Measurements from ENCODE around the gene SLC25A12.

SLC25A12 gene

GRCh38 chr2:171879865-171880264 lies 14.2 kb downstream of the SLC25A12 start:
- Histone ChIP-seq H3K36me3 (replicated peaks; ENCODE audit: insufficient read depth, low read length) (no peaks in the 10 kb centered on the region), H2AFZ (ENCODE audit: low read length) (no peak overlapping the region), H3K27ac (ENCODE audit: low read length) (no peak overlapping the region), H3K79me2 (ENCODE audit: low read length) (peaks cover 71% of the 10 kb centered on the region), H4K20me1 (ENCODE audit: insufficient read depth, low read length) (no peaks in the 10 kb centered on the region), H3K4me1 (ENCODE audit: low read length) (peaks cover 17% of the 10 kb centered on the region), H3K9me2 (replicated peaks; ENCODE audit: insufficient read depth, low read length) (no peaks in the 10 kb centered on the region), H3K9me3 (replicated peaks; ENCODE audit: insufficient read depth, low read length) (no peaks in the 10 kb centered on the region), H3K4me2 (ENCODE audit: low read depth, low read length) (no peak overlapping the region), H3K4me3 (ENCODE audit: low read length) (no peak overlapping the region), H3F3A (ENCODE audit: insufficient read depth, low read length) (0 out of 2 replicates have a peak, but pooled peaks cover 9% of the 10 kb centered on the region), H3K27me3 (replicated peaks; ENCODE audit: insufficient read depth, low read length) (no peaks in the 10 kb centered on the region), H3K9ac (ENCODE audit: low read length) (no peak overlapping the region)
- TF ChIP-seq EZH2phosphoT487 (IDR thresholded peaks at IDR 0.05; ENCODE audit: low read length) = no peak
- TF ChIP-seq EZH2 (optimal IDR thresholded peaks at IDR 0.05; ENCODE audit: low read depth, low read length) = no peak
- no peak for TF ChIP-seq CTCF (IDR thresholded peaks at IDR 0.05; ENCODE audit: low read length)
- DNase-seq = no peak

DNA sequence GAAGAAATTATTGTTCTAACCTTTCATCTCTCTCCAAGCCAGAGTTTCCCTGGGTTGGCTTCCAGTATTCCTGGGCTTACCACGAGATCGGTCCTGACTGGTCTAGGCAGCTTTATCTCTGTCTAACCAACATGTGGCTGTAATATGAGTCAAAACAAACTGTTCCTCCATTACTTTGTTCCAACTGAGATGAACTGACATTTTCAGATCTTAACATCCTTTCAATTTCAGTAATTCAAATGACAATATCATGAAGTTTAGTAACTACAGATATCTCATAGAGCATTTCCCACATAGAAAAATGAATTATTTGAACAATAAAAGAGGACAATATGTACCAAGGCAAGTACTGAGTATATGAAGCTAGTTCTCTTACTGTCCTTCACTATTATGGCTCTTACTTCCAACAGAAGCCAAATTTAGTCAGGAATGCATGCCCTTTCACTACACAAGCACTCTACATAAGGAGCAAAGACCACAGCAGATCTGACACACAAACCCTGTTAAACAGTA lies 15.5 kb downstream of the SLC25A12 start:
- Histone ChIP-seq H2AFZ (ENCODE audit: low read length) (no peak overlapping the region), H3K9me2 (replicated peaks; ENCODE audit: insufficient read depth, low read length) (no peaks in the 10 kb centered on the region), H4K20me1 (ENCODE audit: insufficient read depth, low read length) (no peaks in the 10 kb centered on the region), H3K27ac (ENCODE audit: low read length) (no peak overlapping the region), H3K36me3 (replicated peaks; ENCODE audit: insufficient read depth, low read length) (no peaks in the 10 kb centered on the region), H3K4me3 (ENCODE audit: low read length) (no peak overlapping the region), H3K9ac (ENCODE audit: low read length) (no peak overlapping the region), H3K9me3 (replicated peaks; ENCODE audit: insufficient read depth, low read length) (no peaks in the 10 kb centered on the region), H3F3A (ENCODE audit: insufficient read depth, low read length) (0 out of 2 replicates have a peak, but pooled peaks cover 9% of the 10 kb centered on the region), H3K27me3 (replicated peaks; ENCODE audit: insufficient read depth, low read length) (no peaks in the 10 kb centered on the region), H3K4me1 (ENCODE audit: low read length) (peaks cover 17% of the 10 kb centered on the region), H3K79me2 (ENCODE audit: low read length) (peaks cover 77% of the 10 kb centered on the region), H3K4me2 (ENCODE audit: low read depth, low read length) (no peak overlapping the region)
- no peak for TF ChIP-seq CTCF (IDR thresholded peaks at IDR 0.05; ENCODE audit: low read length)
- no peak for TF ChIP-seq EZH2 (optimal IDR thresholded peaks at IDR 0.05; ENCODE audit: low read depth, low read length)
- no peak for TF ChIP-seq EZH2phosphoT487 (IDR thresholded peaks at IDR 0.05; ENCODE audit: low read length)
- DNase-seq = no peak

DNA sequence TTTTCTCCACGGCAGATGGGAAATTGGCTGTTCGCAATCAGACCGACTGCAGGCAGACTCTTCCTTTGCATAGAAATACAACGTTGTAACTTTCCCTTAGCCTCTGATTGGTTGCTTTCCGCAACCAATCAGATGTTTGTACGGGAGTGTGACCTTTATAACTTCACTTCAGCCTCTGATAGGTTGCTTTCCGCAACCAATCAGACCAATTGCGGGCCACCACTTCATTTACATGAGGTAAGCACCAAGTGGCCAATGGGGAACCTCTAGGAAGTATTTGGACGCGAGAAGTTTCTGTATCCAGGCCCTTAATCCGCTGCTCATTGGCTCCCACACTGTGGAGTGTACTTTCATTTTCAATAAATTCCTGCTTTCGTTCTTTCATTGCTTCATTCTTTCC lies 19.1 kb downstream of the SLC25A12 start:
- H3K36me3 ChIP-seq (replicated peaks; ENCODE audit: insufficient read depth, low read length) = no peaks in the 10 kb centered on the region; the same call in 1 of the 2 replicates
- H3K27ac ChIP-seq (ENCODE audit: low read length) = no peak overlapping the region
- H3K4me2 ChIP-seq (ENCODE audit: low read depth, low read length) = no peak overlapping the region
- no peaks in the 10 kb centered on the region for H4K20me1 ChIP-seq (ENCODE audit: insufficient read depth, low read length)
- no peaks in the 10 kb centered on the region for H3K4me1 ChIP-seq (ENCODE audit: low read length)
- peaks cover 54% of the 10 kb centered on the region for H3K79me2 ChIP-seq (ENCODE audit: low read length)
- H3K9me2 ChIP-seq (replicated peaks; ENCODE audit: insufficient read depth, low read length) = no peaks in the 10 kb centered on the region
- TF ChIP-seq CTCF (IDR thresholded peaks at IDR 0.05; ENCODE audit: low read length) (no peak), EZH2phosphoT487 (IDR thresholded peaks at IDR 0.05; ENCODE audit: low read length) (no peak), EZH2 (optimal IDR thresholded peaks at IDR 0.05; ENCODE audit: low read depth, low read length) (no peak)
- no peak overlapping the region for H3K4me3 ChIP-seq (ENCODE audit: low read length)
- no peak for DNase-seq
- no peak overlapping the region for H2AFZ ChIP-seq (ENCODE audit: low read length)
- H3F3A ChIP-seq (ENCODE audit: insufficient read depth, low read length) = no peaks in the 10 kb centered on the region
- H3K9me3 ChIP-seq (replicated peaks; ENCODE audit: insufficient read depth, low read length) = no peaks in the 10 kb centered on the region
- H3K9ac ChIP-seq (ENCODE audit: low read length) = no peak overlapping the region
- no peaks in the 10 kb centered on the region for H3K27me3 ChIP-seq (replicated peaks; ENCODE audit: insufficient read depth, low read length)
